ENCODE results near the gene PSMA5.

DNA sequence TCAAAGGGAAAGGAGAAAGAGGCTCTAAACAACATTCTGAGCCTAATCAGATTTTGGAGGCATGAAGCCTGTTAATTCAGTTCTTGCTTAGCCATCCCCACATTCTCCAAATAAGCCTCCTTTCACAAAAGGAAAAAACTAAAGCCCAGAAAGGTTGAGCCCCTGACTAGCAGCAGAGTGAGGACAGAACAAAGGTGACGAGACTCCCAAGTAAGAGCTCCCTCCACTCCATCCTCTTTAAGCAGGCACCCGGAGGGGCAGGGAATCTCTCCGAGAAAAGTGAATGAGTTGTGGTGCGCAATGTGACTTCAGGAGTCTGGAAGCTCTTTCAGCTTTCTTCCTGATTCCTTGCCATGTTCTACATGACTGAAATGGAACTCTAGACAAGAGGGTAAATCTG, 76.1 kb downstream of the PSMA5 start:
- TF ChIP-seq EZH2phosphoT487 (IDR thresholded peaks at IDR 0.05; ENCODE audit: borderline replicate concordance) (no peak), RAD21 (IDR thresholded peaks at IDR 0.05; ENCODE audit: low read depth) (no peak), JUND (IDR thresholded peaks at IDR 0.05) (no peak), POLR2A (IDR thresholded peaks at IDR 0.05; ENCODE audit: borderline replicate concordance, extremely low read depth, insufficient read depth, insufficient read length) (no peak), ZFX (IDR thresholded peaks at IDR 0.05) (no peak), YY1 (IDR thresholded peaks at IDR 0.05; ENCODE audit: extremely low read depth, insufficient replicate concordance, low read depth, low read length) (no peak), EZH2 (IDR thresholded peaks at IDR 0.05) (no peak), POLR2AphosphoS5 (IDR thresholded peaks at IDR 0.05; ENCODE audit: low read depth, low read length) (no peak)
- TF ChIP-seq, protein P1, sequence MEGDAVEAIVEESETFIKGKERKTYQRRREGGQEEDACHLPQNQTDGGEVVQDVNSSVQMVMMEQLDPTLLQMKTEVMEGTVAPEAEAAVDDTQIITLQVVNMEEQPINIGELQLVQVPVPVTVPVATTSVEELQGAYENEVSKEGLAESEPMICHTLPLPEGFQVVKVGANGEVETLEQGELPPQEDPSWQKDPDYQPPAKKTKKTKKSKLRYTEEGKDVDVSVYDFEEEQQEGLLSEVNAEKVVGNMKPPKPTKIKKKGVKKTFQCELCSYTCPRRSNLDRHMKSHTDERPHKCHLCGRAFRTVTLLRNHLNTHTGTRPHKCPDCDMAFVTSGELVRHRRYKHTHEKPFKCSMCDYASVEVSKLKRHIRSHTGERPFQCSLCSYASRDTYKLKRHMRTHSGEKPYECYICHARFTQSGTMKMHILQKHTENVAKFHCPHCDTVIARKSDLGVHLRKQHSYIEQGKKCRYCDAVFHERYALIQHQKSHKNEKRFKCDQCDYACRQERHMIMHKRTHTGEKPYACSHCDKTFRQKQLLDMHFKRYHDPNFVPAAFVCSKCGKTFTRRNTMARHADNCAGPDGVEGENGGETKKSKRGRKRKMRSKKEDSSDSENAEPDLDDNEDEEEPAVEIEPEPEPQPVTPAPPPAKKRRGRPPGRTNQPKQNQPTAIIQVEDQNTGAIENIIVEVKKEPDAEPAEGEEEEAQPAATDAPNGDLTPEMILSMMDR (IDR thresholded peaks at IDR 0.05 in 2 of 3, conservative IDR thresholded peaks at IDR 0.05 in 1 of 3; ENCODE audit: borderline replicate concordance in 1 of 3, insufficient read depth in 1 of 3, low read depth in 2 of 3, low read length in 2 of 3), result no peak
- TF ChIP-seq, protein P2, sequence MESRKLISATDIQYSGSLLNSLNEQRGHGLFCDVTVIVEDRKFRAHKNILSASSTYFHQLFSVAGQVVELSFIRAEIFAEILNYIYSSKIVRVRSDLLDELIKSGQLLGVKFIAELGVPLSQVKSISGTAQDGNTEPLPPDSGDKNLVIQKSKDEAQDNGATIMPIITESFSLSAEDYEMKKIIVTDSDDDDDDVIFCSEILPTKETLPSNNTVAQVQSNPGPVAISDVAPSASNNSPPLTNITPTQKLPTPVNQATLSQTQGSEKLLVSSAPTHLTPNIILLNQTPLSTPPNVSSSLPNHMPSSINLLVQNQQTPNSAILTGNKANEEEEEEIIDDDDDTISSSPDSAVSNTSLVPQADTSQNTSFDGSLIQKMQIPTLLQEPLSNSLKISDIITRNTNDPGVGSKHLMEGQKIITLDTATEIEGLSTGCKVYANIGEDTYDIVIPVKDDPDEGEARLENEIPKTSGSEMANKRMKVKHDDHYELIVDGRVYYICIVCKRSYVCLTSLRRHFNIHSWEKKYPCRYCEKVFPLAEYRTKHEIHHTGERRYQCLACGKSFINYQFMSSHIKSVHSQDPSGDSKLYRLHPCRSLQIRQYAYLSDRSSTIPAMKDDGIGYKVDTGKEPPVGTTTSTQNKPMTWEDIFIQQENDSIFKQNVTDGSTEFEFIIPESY (IDR thresholded peaks at IDR 0.05; ENCODE audit: extremely low read depth, insufficient replicate concordance, low read length), result no peak

Measured in HCT116 (cell line).